ENCODE results near the gene REG1B. TPM values are rescaled to one million over a fixed set of nuclear protein-coding genes. Genes with fewer than 3 reads are reported as not detected.

REG1B gene
- total and polyA plus RNA-seq, 9 of the 15 experiments (the other 6 are each of a cell fraction or from before 2014, with no cell fraction given), result 0.15 to 2.0 TPM; not detected in 7

DNA sequence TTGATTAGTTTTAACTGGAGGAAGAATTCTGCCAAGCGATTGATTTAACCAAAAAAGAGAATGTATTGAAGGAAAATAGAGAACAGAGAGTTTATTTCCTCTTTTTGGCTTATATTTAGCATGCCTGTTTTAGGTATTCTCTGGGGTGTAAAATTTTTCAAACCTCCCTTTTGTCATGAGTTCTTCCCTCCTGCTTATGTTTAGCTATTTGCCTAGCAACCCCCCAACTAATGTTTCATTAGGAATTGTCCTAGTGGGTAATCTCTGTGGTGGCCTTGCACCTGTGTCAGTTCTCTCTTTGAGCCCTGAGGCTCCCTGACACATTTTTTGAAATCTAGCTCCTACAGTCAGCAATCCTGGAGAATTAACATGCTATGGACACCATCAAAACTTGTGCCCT is 12.5 kb upstream of the REG1B start:
- ATAC-seq (no peak), FAIRE-seq (no peak), DNase-seq (ENCODE audit: extremely low read depth in 1 of 4, low spot score in 3 of 4) (no peak)
- no peak overlapping the region for H3K4me3 ChIP-seq
- in situ Hi-C loops (cut with MboI) (no loop called here), intact Hi-C loops (cut with micrococcal nuclease) (no loop called here)
- no peaks in the 10 kb centered on the region for H3K4me1 ChIP-seq (replicated peaks in 1 of 2; ENCODE audit: control insufficient read depth in 2 of 2, insufficient read depth in 2 of 2, low read length in 2 of 2)
- ChIA-PET POLR2A (no interaction called here), CTCF (ENCODE audit: low intra/inter-chr PET ratio) (no interaction called here)
- H4K20me1 ChIP-seq (replicated peaks; ENCODE audit: control insufficient read depth, insufficient read depth, low read length), result no peaks in the 10 kb centered on the region
- H3K9me1 ChIP-seq (ENCODE audit: control insufficient read depth, insufficient read depth, low read length), result no peaks in the 10 kb centered on the region
- no peak for TF ChIP-seq ZNF717 (CRISPR knock-in tag; IDR thresholded peaks at IDR 0.05)
- TF ChIP-seq ZNF445 (CRISPR knock-in tag; IDR thresholded peaks at IDR 0.05; ENCODE audit: low read depth), result no peak
- no peak for TF ChIP-seq HNRNPK (IDR thresholded peaks at IDR 0.05; ENCODE audit: low read depth, low read length, poor library complexity, severe bottlenecking)
- TF ChIP-seq, protein P1, sequence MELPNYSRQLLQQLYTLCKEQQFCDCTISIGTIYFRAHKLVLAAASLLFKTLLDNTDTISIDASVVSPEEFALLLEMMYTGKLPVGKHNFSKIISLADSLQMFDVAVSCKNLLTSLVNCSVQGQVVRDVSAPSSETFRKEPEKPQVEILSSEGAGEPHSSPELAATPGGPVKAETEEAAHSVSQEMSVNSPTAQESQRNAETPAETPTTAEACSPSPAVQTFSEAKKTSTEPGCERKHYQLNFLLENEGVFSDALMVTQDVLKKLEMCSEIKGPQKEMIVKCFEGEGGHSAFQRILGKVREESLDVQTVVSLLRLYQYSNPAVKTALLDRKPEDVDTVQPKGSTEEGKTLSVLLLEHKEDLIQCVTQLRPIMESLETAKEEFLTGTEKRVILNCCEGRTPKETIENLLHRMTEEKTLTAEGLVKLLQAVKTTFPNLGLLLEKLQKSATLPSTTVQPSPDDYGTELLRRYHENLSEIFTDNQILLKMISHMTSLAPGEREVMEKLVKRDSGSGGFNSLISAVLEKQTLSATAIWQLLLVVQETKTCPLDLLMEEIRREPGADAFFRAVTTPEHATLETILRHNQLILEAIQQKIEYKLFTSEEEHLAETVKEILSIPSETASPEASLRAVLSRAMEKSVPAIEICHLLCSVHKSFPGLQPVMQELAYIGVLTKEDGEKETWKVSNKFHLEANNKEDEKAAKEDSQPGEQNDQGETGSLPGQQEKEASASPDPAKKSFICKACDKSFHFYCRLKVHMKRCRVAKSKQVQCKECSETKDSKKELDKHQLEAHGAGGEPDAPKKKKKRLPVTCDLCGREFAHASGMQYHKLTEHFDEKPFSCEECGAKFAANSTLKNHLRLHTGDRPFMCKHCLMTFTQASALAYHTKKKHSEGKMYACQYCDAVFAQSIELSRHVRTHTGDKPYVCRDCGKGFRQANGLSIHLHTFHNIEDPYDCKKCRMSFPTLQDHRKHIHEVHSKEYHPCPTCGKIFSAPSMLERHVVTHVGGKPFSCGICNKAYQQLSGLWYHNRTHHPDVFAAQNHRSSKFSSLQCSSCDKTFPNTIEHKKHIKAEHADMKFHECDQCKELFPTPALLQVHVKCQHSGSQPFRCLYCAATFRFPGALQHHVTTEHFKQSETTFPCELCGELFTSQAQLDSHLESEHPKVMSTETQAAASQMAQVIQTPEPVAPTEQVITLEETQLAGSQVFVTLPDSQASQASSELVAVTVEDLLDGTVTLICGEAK (IDR thresholded peaks at IDR 0.05), result no peak
- TF ChIP-seq, protein P1 (CRISPR knock-in tag; IDR thresholded peaks at IDR 0.05), result no peak
- TF ChIP-seq CEBPG (CRISPR knock-in tag; IDR thresholded peaks at IDR 0.05), result no peak
- no peak for TF ChIP-seq CEBPG (tag; conservative IDR thresholded peaks at IDR 0.05 in 1 of 2, IDR thresholded peaks at IDR 0.05 in 1 of 2)
- TF ChIP-seq SRSF1 (IDR thresholded peaks at IDR 0.05; ENCODE audit: low read depth, low read length), result no peak
- no peak for TF ChIP-seq ZNF444 (CRISPR knock-in tag; IDR thresholded peaks at IDR 0.05)
- TF ChIP-seq SRSF7 (optimal IDR thresholded peaks at IDR 0.05; ENCODE audit: low read depth, low read length), result no peak
- TF ChIP-seq ZSCAN29 (IDR thresholded peaks at IDR 0.05), result no peak
- TF ChIP-seq ZNF316 (IDR thresholded peaks at IDR 0.05), result no peak
- TF ChIP-seq RNF2 (IDR thresholded peaks at IDR 0.05), result no peak
- TF ChIP-seq HNRNPL (IDR thresholded peaks at IDR 0.05; ENCODE audit: low read depth, low read length), result no peak
- H3K36me3 ChIP-seq (ENCODE audit: control insufficient read depth, insufficient read depth, low read length), result no peaks in the 10 kb centered on the region
- 0% methylated on average over 1 of the region's 1 CpG for WGBS (ENCODE audit: insufficient coverage, low coverage, missing lambda C conversion rate)
- no peak overlapping the region for H3K9ac ChIP-seq (ENCODE audit: insufficient read depth in 1 of 2, low read depth in 2 of 2, low read length in 2 of 2)
- no peaks in the 10 kb centered on the region for H3K79me2 ChIP-seq (ENCODE audit: control insufficient read depth, insufficient read depth, low read length)
- no peak overlapping the region for H3K4me2 ChIP-seq (ENCODE audit: insufficient read depth, low read length)
- H3K9me3 ChIP-seq (replicated peaks; ENCODE audit: control insufficient read depth, insufficient read depth, low read depth, low read length), result no peaks in the 10 kb centered on the region
- H2AFZ ChIP-seq (ENCODE audit: low read depth, low read length), result no peak overlapping the region
- no peaks in the 10 kb centered on the region for H3K27me3 ChIP-seq (ENCODE audit: control insufficient read depth in 2 of 2, insufficient read depth in 2 of 2, low read length in 2 of 2)
- H3K27ac ChIP-seq (ENCODE audit: extremely low read depth, low read depth, low read length), result no peak overlapping the region
- BruUV-seq (replicated peaks), result no TSS peak

All from K562 (cell line).